ENCODE results near the gene YBEY. TPM values are rescaled to one million over a fixed set of nuclear protein-coding genes. Genes with fewer than 3 reads are reported as not detected.
"Not testable (repeated sequence)": the region's sequence is repeated elsewhere in the genome, so short reads cannot be mapped to it uniquely, and the experiment has no call there.

The YBEY gene
- polyA plus RNA-seq, 1 donor from 2014 or later = 33.8 TPM

DNA sequence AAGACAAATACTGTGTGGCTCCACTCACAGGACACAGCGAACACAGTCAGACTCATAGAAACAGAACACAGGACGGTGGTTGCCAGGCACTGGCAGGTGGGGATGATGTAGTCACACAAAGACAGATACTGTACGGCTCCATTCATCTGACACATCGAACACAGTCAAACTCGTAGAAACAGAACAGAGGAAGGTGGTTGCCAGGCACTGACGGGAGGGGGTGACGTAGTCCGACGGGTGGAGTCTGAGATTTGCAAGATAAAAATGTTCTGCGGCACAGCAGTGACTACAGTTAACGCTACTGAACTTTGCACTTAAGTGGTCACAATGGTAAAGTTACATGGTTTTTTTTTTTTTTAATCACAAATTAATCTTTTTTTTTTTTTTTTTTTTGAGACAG lies 18.8 kb downstream of the YBEY start:
- peaks cover 3% of the 10 kb centered on the region for H3K36me3 Mint-ChIP-seq
- H3K4me3 Mint-ChIP-seq = no peak overlapping the region
- H3K27ac Mint-ChIP-seq = no peak overlapping the region
- no peaks in the 10 kb centered on the region for H3K9me3 Mint-ChIP-seq
- peaks cover 0 to 3% (median 2%) of the 10 kb centered on the region in 3 donors for H3K4me1 Mint-ChIP-seq
- no peaks in the 10 kb centered on the region for H3K27me3 Mint-ChIP-seq

DNA sequence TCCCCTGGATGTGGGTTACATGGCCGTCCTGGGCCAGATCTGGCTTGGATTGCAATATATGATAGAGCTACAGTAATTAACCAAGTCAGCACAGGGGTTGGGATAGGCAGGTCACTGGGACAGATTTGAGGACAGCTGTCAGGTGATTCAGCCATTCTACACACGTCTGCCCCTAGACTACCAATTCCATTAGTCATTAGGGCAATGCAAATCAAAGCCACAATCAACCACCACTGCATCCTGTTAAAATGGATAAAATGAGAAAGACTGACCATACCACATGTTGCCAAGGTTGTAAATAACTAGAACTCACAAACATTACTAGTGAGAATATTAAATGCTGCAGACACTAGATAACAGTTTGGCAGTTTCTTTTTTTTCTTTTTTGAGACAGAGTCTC lies 21.5 kb downstream of the YBEY start:
- Mint-ChIP-seq H3K36me3 (peaks cover 3% of the 10 kb centered on the region), H3K9me3 (no peaks in the 10 kb centered on the region), H3K4me1 (peaks cover 0 to 3% (median 2%) of the 10 kb centered on the region in 3 donors), H3K4me3 (no peak overlapping the region), H3K27me3 (no peaks in the 10 kb centered on the region), H3K27ac (no peak overlapping the region)

- Mint-ChIP-seq H3K36me3 (peaks cover under 1% of the 10 kb centered on the region), H3K9me3 (no peaks in the 10 kb centered on the region), H3K27ac (no peak overlapping the region), H3K4me1 (peaks cover 0 to 3% (median 2%) of the 10 kb centered on the region in 3 donors), H3K4me3 (no peak overlapping the region), H3K27me3 (no peaks in the 10 kb centered on the region)
These were observed 22.3 kb downstream of the YBEY start for GRCh38 chr21:46308431-46308830.

- not testable (repeated sequence) for H3K36me3 Mint-ChIP-seq, H3K4me1 Mint-ChIP-seq, H3K9me3 Mint-ChIP-seq, H3K27ac Mint-ChIP-seq, H3K4me3 Mint-ChIP-seq, H3K27me3 Mint-ChIP-seq
These were observed 24.1 kb downstream of the YBEY start for GRCh38 chr21:46310260-46310659.

DNA sequence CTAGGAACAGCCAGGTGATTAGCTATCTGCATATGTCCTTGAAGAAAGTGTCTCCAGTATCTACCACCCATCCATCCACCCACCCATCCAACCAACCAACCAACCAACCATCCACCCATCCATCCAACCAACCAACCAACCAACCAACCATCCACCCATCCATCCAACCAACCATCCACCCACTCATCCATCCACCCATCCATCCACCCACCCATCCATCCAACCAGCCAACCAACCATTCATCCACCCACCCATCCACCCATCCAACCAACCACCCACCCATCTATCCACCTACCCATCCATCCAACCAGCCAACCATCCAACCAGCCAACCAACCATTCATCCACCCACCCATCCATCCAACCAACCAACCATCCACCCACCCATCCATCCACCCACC lies 25.4 kb downstream of the YBEY start:
- Mint-ChIP-seq H3K36me3 (no peaks in the 10 kb centered on the region), H3K27ac (no peak overlapping the region), H3K4me1 (peaks cover 0 to 3% (median 2%) of the 10 kb centered on the region in 3 donors), H3K27me3 (no peaks in the 10 kb centered on the region), H3K4me3 (no peak overlapping the region), H3K9me3 (no peaks in the 10 kb centered on the region)

- no peaks in the 10 kb centered on the region for H3K36me3 Mint-ChIP-seq
- H3K4me1 Mint-ChIP-seq = no peaks in the 10 kb centered on the region
- H3K9me3 Mint-ChIP-seq = no peaks in the 10 kb centered on the region
- no peaks in the 10 kb centered on the region for H3K27me3 Mint-ChIP-seq
- no peak overlapping the region for H3K27ac Mint-ChIP-seq
- H3K4me3 Mint-ChIP-seq = no peak overlapping the region
These were observed 26.8 kb downstream of the YBEY start for GRCh38 chr21:46312949-46313348.

GRCh38 chr21:46314441-46315020 lies 28.4 kb downstream of the YBEY start:
- H3K4me3 Mint-ChIP-seq = no peak overlapping the region
- no peak overlapping the region for H3K27ac Mint-ChIP-seq
- H3K9me3 Mint-ChIP-seq = no peaks in the 10 kb centered on the region
- H3K4me1 Mint-ChIP-seq = no peaks in the 10 kb centered on the region
- H3K27me3 Mint-ChIP-seq = no peaks in the 10 kb centered on the region
- H3K36me3 Mint-ChIP-seq = no peaks in the 10 kb centered on the region

GRCh38 chr21:46316708-46317324 lies 30.7 kb downstream of the YBEY start:
- H3K36me3 Mint-ChIP-seq = peaks cover 2% of the 10 kb centered on the region
- H3K4me1 Mint-ChIP-seq = peaks cover 7 to 11% (median 8%) of the 10 kb centered on the region in 3 donors
- H3K27ac Mint-ChIP-seq = no peak overlapping the region
- H3K9me3 Mint-ChIP-seq = no peaks in the 10 kb centered on the region
- H3K4me3 Mint-ChIP-seq = no peak overlapping the region
- no peaks in the 10 kb centered on the region for H3K27me3 Mint-ChIP-seq

DNA sequence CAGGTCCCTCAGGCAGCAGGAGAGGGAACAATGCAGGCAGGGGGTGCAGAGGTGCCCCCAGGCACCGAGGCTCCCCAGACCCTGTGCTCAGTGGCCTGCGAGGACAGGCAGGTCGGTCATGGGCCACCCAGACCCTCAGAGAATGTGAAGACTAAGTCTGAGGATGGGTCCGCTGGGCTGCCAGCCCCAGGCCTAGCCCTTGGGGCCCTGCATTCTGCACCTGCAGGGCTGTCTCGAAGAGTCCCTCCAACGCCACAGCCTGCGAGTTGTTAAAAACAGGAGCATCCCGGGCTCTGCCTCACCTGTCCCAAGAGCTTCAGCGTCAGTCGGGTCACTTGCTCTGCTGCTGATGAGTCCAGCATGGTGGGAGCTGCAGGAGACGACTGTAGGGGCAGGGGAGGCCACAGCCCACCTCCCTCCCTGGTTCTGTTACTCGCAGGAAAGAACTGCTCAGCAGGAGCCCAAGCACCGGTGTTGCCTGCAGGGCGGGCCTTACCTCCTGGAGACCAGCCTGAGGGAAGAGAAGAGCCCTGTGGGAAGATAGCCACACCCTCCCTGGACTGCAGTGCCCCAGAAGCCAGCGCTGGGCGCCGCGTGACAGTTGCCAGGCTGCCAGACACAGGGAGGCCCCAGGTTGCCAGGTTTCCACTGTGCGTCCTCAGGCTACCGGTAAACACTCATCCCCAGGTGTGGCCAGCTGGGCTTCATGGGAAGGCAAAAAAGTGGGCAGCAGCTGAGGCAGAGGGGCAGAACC lies 31.7 kb downstream of the YBEY start:
- Mint-ChIP-seq H3K27me3 (no peaks in the 10 kb centered on the region), H3K4me3 (no peak overlapping the region), H3K4me1 (peaks cover 7 to 11% (median 11%) of the 10 kb centered on the region in 3 donors), H3K36me3 (peaks cover 2% of the 10 kb centered on the region), H3K9me3 (no peaks in the 10 kb centered on the region), H3K27ac (no peak overlapping the region)

DNA sequence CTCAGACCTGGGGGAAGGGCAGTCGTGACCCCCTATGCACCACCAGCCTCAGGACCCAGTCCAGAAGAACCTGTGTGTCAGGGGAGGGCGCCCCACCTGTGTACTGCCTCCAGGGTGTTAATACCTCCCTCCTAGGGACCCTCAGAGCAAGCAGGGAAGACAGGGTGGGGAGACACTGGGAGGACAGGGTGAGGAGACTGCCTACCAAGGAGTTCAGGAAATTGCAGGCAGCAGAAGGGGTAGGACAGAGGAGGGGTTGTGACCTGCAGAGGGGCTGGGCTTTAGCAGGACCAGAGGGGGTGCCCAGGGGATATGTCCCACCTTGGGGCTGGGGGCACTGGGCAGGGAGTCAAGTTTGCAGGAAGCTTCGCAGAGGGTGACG lies 32.3 kb downstream of the YBEY start:
- no peaks in the 10 kb centered on the region for H3K9me3 Mint-ChIP-seq
- H3K27ac Mint-ChIP-seq = no peak overlapping the region
- H3K36me3 Mint-ChIP-seq = peaks cover 2% of the 10 kb centered on the region
- no peak overlapping the region for H3K4me3 Mint-ChIP-seq
- no peaks in the 10 kb centered on the region for H3K27me3 Mint-ChIP-seq
- peaks cover 7 to 14% (median 11%) of the 10 kb centered on the region in 3 donors for H3K4me1 Mint-ChIP-seq

DNA sequence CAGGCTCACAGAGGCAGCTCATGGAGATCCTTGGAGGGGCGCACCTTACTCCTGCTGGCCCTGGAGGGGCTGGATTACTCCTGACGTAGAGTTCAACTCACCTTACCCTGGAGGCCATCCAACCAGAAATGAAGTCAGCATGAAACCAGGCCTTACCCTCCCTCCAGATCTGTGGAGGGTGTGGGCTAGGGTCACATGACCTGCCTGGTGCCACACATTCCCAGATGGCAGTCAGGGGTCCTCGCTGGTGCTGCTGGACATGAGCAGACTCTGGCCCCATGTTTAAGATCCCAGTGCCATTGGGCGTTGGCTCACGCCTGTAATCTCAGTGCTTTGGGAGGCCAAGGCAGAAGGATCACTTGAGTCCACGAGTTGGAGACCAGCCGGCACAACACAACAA lies 33.0 kb downstream of the YBEY start:
- H3K36me3 Mint-ChIP-seq = peaks cover 2% of the 10 kb centered on the region
- H3K4me1 Mint-ChIP-seq = peaks cover 7 to 14% (median 12%) of the 10 kb centered on the region in 3 donors
- H3K9me3 Mint-ChIP-seq = no peaks in the 10 kb centered on the region
- H3K27ac Mint-ChIP-seq = peak overlapping the region in 1 of 3 donors; percentile 39
- H3K27me3 Mint-ChIP-seq = no peaks in the 10 kb centered on the region
- no peak overlapping the region for H3K4me3 Mint-ChIP-seq

GRCh38 chr21:46320331-46320801 lies 34.2 kb downstream of the YBEY start:
- Mint-ChIP-seq H3K4me3 (peak overlapping the region in 1 of 4 donors; percentile 31), H3K27me3 (no peaks in the 10 kb centered on the region), H3K27ac (peak overlapping the region in 2 of 3 donors; percentile 18 to 25), H3K9me3 (no peaks in the 10 kb centered on the region), H3K36me3 (peaks cover 2% of the 10 kb centered on the region), H3K4me1 (peaks cover 8 to 15% (median 13%) of the 10 kb centered on the region in 3 donors)

GRCh38 chr21:46322351-46323226 lies 36.4 kb downstream of the YBEY start:
- no peaks in the 10 kb centered on the region for H3K9me3 Mint-ChIP-seq
- H3K27me3 Mint-ChIP-seq = no peaks in the 10 kb centered on the region
- peak overlapping the region; percentile 95 to 98 (median 98) for H3K4me3 Mint-ChIP-seq
- peak overlapping the region; percentile 96 to 99 (median 98) for H3K27ac Mint-ChIP-seq
- peaks cover 5% of the 10 kb centered on the region for H3K36me3 Mint-ChIP-seq
- H3K4me1 Mint-ChIP-seq = peaks cover 17 to 24% (median 24%) of the 10 kb centered on the region in 3 donors

DNA sequence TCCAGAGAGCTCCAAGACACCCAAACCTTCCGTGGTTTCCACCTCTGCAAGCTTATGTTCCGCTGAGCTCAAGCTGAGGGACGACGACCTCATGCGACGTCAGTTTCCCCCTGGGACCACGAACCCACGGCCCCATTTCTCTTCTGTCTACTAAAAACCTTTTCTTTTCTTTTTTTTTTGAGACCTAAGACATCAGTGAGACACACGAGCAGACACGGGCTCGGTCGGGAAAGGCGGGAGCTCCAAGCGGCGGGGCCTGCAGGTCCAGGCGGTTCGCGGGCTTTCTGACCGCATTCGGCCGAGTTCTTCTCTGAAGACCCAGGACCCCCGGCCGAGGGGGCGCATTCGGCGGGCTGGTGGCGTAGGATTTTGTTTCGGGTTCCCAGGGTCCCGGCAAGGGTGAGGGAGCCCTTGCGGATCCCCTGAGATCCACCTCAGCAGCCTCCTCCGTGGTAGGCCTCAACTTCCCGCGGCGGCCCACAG lies 37.1 kb downstream of the YBEY start:
- Mint-ChIP-seq H3K36me3 (peaks cover 5% of the 10 kb centered on the region), H3K4me3 (peak overlapping the region; percentile 95 to 98 (median 98)), H3K9me3 (no peaks in the 10 kb centered on the region), H3K27ac (peak overlapping the region; percentile 96 to 99 (median 98)), H3K27me3 (no peaks in the 10 kb centered on the region), H3K4me1 (peaks cover 17 to 25% (median 24%) of the 10 kb centered on the region in 3 donors)

All from IgD-negative memory B cell (primary cell).